ENCODE data around the gene ZNF296.

ZNF296 gene

DNA sequence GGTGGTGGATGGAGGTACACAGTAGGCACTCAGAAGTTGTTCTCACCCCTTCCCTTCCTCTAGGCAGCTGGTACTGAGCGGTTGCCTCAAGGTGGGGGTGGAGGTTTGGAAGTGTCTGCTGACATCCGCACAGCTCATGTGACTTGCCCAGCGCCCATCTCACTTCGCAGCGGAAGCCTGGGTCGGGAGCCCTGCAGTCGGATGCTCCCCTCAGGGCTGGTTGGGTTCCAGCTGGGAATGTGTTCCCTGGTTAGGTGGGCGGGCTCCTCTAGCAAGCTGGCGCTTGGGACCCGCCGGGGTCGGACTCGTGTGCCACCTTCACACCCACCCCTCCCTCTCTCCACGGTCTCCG is 26.9 kb upstream of the ZNF296 start:
- no peak for DNase-seq (ENCODE audit: low spot score)

DNA sequence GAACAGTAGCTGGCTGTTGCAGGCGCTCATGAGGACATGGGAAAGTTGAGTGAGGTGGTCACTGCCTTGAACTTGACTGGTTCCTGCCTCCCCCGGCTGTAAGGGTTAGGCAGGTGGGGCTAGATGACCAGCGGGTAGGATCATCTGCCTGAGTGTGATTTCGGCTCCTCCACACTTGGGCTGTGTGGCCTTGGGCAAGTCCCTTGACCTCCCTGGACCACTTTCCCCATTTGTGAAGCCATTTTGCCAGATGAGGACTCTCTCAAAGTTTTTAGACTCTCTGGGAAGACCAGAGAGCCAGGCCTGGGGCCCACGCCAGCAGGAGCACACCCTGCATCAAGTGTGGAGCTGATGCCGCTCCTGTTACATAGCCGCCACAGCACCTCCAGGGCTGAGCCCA is 26.2 kb upstream of the ZNF296 start:
- DNase-seq (ENCODE audit: low spot score), result no peak

DNA sequence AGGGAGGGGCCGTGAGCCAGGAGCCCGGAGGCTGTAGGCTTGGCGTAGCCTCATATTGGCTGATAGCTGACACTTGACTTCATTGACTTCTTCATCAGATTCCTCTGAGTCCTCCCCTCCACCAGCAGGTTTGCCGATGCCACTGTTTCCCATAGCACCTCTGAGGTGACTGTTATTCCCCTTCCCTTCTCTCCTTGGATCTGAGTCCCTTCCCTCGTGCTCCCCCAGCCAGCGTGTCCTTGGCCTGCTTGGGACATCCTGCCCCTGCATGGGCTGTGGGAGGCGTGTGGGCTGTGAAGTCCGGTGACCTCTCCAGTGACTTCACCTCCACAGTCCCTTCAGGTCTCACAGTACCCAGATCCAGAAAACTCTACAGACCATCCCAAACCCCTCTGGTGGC is 25.5 kb upstream of the ZNF296 start:
- no peak for DNase-seq (ENCODE audit: low spot score)

DNA sequence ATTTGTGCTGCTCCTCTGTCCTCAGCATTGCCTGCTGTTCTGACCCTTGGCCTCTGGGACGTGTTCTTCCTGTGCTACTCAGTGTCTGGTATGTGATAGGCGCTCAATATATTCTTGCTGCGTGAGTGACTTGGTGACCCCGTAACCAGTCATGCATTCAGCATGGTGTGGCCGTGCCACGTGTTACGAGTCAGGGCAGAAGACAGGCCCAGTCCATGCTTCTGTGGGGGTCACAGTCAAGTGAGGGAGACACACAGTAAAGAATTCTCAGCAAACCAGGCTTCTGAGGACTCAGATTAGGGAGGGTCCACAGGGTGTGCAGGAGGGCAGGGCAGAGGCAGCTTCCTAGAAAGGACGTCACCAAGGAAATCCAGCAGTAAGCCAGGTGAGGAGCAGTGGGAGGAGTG is 24.6 kb upstream of the ZNF296 start:
- no peak for DNase-seq (ENCODE audit: low spot score)

DNA sequence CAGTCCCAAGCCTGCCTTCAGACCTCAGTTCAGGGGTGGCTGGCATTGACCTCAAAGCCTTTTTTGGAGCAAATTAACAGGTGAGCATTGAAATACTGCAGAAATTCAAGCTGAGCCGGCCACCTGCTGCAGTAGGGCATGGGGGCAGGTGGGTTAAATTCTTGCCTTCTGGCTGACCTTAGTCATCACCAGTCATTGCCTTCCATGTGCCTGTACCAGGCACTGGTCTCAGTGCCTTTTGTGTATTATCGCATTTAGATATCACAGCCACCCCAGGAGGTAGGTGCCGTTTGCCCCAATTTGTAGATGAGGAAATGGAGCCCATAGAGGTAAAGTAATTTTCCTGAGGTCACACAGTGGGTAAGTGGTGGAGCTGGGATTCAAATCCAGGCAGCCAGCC is 23.9 kb upstream of the ZNF296 start:
- no peak for DNase-seq (ENCODE audit: low spot score)

DNA sequence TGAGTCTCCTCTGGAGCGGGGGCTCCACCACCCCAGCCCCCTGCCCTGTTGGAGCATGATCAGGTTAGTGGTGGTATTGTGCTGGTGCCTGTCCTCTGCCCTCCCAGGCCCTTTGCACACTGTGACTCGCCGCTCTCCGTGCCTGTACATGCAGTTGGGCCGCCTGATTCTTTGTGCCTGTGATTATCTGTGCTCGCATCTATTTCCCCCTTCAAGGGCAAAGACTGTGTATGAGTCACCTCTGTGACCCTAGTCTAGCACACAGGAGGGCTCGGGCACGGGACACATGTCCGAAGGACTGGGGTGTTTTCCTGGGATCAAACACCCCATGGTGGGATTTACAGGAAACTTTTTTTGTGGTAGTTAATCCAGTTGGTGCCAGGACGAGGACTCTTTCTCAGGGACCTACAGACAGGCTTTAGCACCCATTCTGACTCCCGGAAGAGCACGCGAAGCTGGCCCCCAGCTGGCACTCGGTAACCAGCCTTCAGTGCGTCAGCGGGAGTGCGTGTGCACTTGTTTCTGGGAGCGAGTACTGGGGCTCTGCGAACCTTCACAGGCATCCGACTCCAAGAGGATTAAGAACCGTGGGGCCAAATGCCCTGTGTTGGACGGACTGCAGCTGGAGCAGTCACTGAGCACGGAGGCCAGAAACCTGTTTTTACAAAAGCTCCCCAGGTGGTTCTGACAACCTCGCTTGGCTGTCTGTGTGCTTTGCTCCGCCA is 23.4 kb upstream of the ZNF296 start:
- no peak for DNase-seq (ENCODE audit: low spot score)

DNA sequence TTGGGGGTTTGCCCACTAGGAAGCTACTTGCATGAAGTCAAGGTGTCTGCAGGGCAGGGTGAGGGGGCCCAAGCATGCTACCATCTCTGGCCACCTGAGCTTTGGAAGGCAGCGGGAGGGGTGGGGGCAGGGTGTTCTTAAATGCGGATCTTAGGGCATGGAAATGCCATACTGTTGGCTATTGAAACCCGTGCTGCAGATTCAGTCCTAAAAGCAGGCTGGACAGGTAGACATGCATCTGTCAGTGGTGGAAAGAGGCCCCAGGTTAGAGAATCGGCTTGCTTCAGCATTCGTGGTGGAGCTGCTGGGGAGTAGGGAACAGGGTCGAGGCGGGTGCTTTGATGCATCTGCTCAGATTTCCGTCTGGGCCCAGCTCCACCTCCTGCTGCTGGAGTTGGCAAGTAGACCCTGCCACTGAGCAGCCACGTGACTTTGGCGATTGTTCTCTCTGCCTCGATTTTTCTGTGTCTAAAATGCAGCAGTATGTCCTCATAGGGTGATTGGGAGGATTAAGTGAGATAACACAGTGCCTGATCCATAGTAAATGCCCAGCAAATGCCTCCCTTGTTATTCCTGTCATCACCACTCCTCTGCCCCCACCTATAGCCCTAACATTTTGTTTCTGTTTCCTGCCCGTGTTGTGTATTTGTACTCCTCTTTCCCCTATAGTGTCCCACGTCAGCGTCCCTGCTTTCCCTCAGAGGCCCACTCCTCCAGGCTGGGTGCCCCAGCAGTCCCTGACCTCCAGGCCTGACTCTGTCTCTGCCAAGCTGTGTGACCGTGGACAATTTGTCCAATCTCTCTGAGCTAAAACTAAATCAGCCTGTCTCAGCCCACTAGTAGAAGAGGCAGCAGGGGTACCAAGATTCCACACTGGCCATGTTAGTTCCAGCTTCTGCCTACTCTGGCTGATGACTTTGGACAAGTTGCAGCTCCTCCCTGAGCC is 22.5 kb upstream of the ZNF296 start:
- no peak for DNase-seq (ENCODE audit: low spot score)

DNA sequence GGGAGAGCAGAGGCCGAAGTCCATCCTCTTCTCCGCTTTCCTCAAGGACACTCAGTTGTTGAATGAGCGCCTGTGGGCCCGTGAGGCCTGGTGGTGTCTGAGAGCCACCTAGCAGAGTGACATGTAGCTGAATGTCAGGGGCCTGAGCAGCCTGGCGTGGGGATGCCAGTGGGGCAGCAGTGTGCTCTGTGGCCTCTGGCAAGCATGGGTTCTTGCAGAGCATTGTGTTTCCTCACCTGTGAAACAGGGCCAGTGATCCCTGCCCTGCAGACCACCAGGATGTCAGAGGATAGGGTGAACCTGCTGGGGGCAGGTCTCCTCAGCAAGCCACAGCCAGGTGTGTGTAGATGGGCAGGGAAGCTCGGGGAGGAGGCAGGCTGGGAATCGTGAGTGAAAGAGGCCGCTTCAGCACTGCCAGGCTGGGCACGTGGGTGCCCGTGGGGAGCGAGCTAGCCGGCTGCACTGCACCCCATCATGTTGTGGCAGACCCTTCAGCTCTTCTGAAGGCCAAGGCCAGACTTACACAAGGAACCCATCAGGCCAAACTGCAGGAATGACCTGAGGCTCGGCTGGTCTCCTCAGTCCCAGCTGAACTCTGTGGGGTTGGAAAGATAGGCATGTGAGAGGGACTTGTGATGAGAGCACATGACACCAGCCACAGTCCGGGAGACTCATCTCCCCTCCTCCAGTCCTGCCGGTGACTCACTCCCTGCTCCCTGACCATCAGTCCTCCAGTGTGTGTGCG is 21.7 kb upstream of the ZNF296 start:
- DNase-seq (ENCODE audit: low spot score), result no peak

DNA sequence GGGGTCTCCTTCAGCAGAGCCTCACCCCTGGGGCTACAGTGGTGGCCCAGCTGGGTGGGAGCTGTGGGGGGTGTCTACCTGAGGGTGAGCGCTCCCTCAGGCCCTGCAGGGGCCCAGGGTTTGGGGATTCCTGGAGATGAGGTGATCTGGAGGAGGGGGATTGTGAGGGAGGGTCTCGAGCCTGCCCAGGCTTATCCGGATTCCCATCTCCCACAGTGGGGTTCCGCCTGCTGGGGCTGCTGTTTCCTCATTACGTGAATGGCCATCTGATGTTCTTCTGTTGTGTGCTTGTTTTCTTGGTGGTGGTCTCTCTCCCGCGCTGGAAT is 21.1 kb upstream of the ZNF296 start:
- no peak for DNase-seq (ENCODE audit: low spot score)

DNA sequence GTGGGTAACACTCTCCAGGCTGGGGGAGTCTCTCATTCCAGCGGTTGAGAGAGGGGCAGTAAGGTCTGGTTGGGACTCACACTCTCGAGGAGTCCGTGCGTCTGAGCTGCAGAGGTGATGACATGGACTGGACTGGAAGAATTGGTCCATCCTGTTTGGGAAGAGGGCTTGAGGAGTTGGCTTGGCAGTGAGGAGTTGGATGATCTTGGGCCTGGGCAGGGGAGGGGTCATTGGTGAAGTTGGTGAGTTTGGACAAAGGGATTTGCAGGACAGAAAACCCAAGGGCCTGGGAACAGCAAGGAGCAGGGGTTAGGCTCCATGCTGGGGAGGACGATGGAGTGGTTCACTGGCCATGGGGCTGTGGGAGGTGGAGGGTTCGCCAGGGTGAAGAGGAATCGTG is 20.4 kb upstream of the ZNF296 start:
- no peak for DNase-seq (ENCODE audit: low spot score)

DNA sequence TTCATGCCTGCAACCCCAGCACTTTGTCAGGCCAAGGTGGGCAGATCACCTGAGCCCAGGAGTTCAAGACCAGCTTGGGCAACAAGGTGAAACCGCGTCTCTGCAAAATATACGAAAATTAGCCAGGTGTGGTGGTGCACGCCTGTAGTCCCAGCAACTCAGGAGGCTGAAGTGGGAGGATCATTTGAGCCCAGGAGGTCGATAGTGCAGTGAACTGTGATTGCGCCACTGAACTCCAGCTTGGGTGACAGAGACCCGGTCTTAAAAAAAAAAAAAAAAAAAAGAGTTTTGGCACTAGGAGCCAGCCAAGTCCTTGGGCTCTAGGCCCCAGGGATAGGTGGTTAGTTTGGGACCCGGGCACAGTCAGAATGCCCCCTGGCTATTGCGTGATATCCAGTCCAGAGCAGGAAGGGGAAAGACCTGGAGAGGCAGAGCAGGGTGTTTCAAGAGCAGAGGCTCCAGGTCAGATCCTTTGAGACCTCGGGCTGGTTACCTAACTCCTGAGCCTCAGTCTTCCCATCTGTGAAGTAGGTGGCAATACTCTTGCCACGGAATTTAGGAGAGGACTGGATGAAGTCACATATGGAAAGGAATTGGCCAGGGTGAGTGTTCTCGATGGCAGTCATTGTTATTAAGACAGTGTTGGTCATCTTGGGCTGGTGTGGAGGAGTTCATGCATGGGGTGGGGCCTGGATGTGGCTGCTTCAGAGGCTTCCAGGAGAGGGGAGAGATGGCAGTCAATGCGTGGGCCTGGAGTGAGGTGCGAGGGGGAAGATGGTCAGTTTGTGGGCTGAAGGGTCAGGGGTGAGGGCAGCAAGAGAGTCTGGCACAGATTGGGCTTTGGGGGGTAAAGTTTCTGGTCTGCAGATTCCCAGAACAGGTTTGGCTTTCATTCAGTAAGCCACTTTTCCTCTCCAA is 19.5 kb upstream of the ZNF296 start:
- no peak for DNase-seq (ENCODE audit: low spot score)

DNA sequence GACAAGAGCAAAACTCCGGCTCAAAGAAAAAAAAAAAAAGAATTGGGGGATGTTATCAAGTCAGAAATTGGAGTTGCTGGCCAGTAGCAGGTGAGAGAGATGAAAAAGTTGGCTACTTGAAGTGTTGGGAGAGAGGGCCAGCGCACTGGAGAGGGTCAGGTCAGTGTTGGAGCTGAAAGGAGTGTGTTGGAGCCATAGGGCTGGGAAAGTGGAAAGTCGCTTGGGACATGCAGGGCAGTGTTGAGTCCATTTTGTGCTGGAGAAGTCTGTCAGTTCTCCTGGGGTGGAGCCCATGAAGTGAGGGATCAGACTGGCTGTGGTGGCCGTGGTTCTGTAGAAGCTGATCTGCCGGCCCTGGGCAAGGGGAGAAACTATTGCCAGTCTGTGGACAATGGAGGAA is 18.4 kb upstream of the ZNF296 start:
- no peak for DNase-seq (ENCODE audit: low spot score)

DNA sequence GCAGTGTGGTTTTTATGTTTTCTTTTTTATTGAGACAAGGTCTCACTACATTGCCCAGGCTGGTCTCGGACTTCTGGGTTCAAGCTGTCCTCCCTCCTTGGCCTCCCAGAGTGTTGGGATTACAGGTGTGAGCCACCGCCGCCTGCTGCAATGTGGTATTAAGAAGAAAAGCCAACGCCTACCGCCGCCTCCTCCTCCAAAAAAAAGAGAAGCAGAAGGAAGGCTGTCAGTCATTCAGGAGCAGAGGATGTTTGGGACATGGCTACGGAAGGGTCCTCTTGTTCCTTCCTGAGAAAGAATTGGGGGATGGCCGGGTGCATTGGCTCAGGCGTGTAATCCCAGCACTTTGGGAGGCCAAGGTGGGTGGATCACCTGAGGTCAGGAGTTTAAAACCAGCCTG is 17.9 kb upstream of the ZNF296 start:
- DNase-seq (ENCODE audit: low spot score), result no peak

DNA sequence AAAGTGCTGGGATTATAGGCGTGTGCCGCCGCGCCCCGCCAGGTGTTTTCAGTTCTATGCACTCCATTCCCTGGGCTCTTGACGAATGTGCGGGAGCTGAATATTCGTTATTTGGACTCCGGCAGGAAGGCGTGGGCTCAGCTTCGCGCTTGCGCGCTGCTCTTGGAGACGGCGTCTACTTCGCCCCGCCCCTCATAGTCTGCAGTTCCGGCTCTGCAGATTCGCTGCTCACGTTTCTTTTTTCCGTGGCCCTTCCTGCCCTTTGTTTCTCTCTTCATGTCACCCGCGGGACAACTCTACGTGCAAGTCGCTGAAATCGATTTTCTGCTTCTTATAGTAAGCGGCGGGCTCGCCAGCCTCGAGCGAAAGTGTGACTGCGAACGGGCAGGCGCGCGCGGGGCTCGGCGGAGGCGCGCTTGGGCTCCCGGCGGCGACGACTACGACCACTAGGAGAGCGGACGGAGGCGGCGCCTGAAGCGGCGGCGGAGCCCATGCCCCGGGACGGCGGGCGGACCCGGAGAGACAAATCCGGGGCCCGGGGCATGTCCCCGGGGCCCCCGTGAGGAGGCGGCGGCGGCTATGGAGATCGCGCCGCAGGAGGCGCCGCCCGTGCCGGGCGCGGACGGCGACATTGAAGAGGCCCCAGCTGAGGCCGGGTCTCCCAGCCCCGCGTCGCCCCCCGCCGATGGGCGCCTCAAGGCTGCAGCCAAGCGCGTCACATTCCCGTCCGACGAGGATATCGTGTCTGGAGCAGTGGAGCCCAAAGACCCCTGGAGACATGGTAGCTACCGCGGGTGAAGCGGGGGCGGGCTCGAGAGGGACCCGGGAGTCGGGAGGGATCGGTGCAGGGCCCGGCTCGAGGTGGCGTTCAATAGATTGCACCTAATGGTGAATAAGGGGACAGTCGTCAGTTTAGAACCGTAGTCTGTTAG is 16.7 kb upstream of the ZNF296 start, which contains the start of gene PPP1R37:
PPP1R37 (plus strand) TSS at position 433 of the 932 bp plus-strand sequence; CDS start at position 580, 147 bp downstream.
- DNase-seq (ENCODE audit: low spot score), result peak; percentile 97

DNA sequence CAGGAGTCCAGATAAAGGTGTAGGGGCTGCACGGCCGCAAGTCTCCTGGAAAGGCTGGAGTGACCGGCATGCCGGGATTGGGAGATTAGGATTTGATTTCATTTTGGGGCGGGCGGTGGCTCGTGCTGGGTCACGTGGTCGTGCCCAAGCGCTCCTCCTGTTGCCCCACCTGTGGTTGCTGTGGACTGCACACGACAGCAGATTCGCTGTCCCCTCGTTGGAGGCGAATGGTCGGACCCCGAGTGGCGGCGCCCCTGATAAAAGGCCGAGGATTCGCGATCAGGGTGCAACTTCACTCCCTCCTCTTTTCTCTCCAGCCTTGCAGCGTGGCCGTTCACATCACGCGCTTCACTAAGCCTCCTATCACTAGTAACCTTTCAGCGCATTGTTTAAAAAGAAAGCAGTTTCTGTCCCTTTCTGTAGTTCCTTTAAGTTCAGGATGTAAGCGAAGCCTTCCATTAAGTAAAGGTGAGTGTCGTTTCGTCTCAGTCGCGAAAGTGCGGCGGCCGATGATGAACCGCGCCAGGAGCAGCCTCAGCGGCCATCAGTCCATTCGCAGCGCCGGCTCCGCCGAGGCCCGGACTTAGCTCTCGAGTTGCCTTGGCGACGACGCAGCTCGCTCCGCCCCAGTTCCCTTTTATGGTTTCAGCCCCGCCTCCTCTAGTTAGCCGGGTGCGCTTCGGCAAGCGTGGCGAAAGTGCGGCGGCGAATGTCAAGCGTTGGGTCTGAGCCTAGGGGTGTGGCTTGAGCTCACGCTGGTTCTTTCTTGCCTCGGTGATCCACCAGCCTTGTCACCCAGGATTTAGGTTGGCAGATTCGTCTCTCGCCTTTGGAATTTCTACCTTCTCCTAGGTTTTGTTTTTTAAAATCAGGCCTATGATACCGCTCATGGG is 15.0 kb upstream of the ZNF296 start:
- peak; percentile 98 for DNase-seq (ENCODE audit: low spot score)

DNA sequence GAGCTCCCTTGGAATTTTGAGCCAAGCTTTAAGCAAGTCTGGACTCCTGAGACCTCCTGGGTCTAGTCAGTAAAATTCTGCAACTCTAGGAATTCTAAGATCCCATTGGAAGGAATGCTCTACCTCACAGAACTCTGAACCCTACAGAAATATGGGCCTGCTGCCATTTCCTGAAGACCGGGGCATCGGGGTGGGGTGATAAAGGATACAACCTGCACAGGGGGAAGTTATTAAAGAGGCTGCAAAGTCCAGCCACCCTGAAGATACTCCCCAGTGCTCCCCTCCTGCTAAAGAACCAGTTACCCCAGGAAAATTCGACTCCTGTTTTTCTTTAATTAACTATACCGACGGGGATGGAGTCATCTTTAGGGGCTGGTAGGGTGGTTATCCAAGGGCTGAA is 14.3 kb upstream of the ZNF296 start:
- DNase-seq (ENCODE audit: low spot score), result no peak

DNA sequence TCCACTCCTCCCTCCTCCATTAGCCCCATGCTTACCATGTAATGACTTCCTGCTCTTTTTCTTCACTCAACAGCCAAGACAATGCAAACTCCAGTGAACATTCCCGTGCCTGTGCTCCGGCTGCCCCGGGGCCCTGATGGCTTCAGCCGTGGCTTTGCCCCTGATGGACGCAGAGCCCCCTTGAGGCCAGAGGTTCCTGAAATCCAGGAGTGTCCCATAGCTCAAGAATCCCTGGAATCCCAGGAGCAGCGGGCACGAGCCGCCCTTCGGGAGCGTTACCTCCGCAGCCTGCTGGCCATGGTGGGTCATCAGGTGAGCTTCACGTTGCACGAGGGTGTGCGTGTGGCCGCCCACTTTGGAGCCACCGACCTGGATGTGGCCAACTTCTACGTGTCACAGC is 13.8 kb upstream of the ZNF296 start:
- no peak for DNase-seq (ENCODE audit: low spot score)

DNA sequence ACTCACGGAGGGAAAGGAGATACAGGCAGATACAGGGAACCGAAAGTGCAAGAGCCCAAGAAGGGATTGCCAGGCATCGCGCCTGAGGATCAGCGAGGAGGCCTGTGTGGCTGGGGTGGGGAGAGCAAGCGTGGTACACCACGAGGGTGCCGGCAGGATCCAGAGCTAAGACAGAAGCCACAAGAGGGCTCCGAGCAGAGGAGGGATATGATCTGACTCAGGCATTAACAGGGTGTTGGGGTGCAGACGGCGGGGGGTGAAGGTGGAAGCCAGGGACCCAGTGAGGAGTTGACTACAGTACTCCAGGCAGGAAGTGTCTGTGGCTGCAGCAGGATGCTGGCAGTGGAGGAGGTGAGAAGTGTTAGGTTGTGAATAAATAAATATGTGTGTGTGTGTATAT is 11.3 kb upstream of the ZNF296 start:
- no peak for DNase-seq (ENCODE audit: low spot score)

DNA sequence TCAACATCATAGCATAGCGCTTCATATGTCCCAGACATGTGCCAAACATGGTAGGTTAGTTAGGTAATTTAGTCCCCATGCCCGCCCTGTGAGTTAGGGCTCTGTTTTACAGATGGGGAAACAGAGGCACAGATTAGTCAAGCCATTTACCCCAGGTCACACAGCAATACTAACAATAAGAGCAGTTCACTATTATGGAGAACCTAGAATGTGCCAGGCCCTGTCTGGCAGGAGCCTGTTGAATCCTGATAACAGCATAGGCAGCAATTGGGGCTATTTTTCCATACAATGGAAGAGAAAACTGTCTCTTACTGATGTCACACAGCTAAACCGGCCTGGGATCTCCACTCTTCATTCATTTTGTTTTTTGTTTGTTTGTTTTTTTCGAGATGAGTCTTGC is 10.2 kb upstream of the ZNF296 start:
- DNase-seq (ENCODE audit: low spot score), result no peak

DNA sequence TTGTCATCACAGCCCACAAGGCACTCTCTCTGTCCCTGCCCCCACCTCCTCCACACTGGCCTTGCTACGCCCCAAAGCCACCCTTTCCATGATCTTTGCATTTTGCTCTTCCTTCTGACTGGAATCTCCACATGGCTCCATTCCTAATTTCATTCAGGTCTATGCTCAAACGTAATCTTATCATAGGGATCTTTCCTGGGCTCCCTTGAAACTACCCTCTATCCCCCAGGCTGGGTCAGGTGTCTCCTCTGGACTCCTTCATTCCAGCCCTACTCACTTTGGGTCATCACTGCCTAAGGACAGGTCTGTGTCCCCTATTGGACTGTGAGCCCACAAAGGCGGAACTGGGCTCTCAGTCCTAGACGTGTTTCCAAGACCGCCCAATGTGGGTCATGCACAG is 5.9 kb upstream of the ZNF296 start:
- DNase-seq (ENCODE audit: low spot score), result no peak
